ENCODE data around the gene LIX1.

The LIX1 gene

GRCh38 chr5:97131139-97131710 is 11.2 kb downstream of the LIX1 start:
- no peak overlapping the region for H2AFZ ChIP-seq
- H3K9ac ChIP-seq, result no peak overlapping the region
- no peaks in the 10 kb centered on the region for H3K27me3 ChIP-seq (ENCODE audit: control insufficient read depth, insufficient read depth, low read length)
- no peak for TF ChIP-seq CTCF (IDR thresholded peaks at IDR 0.05)
- no peak overlapping the region for H3K27ac ChIP-seq
- H3K9me3 ChIP-seq (ENCODE audit: control insufficient read depth, low read length), result no peaks in the 10 kb centered on the region
- no peaks in the 10 kb centered on the region for H3K79me2 ChIP-seq
- H3K4me2 ChIP-seq (ENCODE audit: low read length), result no peak overlapping the region
- no peaks in the 10 kb centered on the region for H3K36me3 ChIP-seq (ENCODE audit: control insufficient read depth, insufficient read depth, low read length)
- H3K4me1 ChIP-seq, result no peaks in the 10 kb centered on the region
- H3K4me3 ChIP-seq (ENCODE audit: low read depth, low read length), result no peak overlapping the region

GRCh38 chr5:97127727-97128126 is 14.7 kb downstream of the LIX1 start:
- Histone ChIP-seq H3K27me3 (ENCODE audit: control insufficient read depth, insufficient read depth, low read length) (no peaks in the 10 kb centered on the region), H3K4me2 (ENCODE audit: low read length) (no peak overlapping the region), H3K4me1 (no peaks in the 10 kb centered on the region), H2AFZ (no peak overlapping the region), H3K79me2 (no peaks in the 10 kb centered on the region), H3K4me3 (ENCODE audit: low read depth, low read length) (no peak overlapping the region), H3K9me3 (ENCODE audit: control insufficient read depth, low read length) (no peaks in the 10 kb centered on the region), H3K27ac (no peak overlapping the region), H3K9ac (no peak overlapping the region), H3K36me3 (ENCODE audit: control insufficient read depth, insufficient read depth, low read length) (no peaks in the 10 kb centered on the region)
- TF ChIP-seq CTCF (IDR thresholded peaks at IDR 0.05), result no peak

- Histone ChIP-seq H3K36me3 (ENCODE audit: control insufficient read depth, insufficient read depth, low read length) (no peaks in the 10 kb centered on the region), H3K79me2 (no peaks in the 10 kb centered on the region), H3K4me1 (no peaks in the 10 kb centered on the region), H3K27ac (no peak overlapping the region), H3K4me3 (ENCODE audit: low read depth, low read length) (no peak overlapping the region), H3K27me3 (ENCODE audit: control insufficient read depth, insufficient read depth, low read length) (no peaks in the 10 kb centered on the region), H2AFZ (no peak overlapping the region), H3K9me3 (ENCODE audit: control insufficient read depth, low read length) (no peaks in the 10 kb centered on the region), H3K9ac (no peak overlapping the region), H3K4me2 (ENCODE audit: low read length) (no peak overlapping the region)
- no peak for TF ChIP-seq CTCF (IDR thresholded peaks at IDR 0.05)
These were observed 17.2 kb downstream of the LIX1 start for GRCh38 chr5:97125125-97125683.

GRCh38 chr5:97124335-97124734 is 18.1 kb downstream of the LIX1 start:
- H3K36me3 ChIP-seq (ENCODE audit: control insufficient read depth, insufficient read depth, low read length), result no peaks in the 10 kb centered on the region
- TF ChIP-seq CTCF (IDR thresholded peaks at IDR 0.05), result no peak

GRCh38 chr5:97121848-97122247 is 20.6 kb downstream of the LIX1 start:
- Histone ChIP-seq H3K36me3 (ENCODE audit: control insufficient read depth, insufficient read depth, low read length) (no peaks in the 10 kb centered on the region), H2AFZ (no peak overlapping the region), H3K79me2 (no peaks in the 10 kb centered on the region), H3K9me3 (ENCODE audit: control insufficient read depth, low read length) (no peaks in the 10 kb centered on the region), H3K4me1 (no peaks in the 10 kb centered on the region), H3K4me3 (ENCODE audit: low read depth, low read length) (no peak overlapping the region), H3K27me3 (ENCODE audit: control insufficient read depth, insufficient read depth, low read length) (no peaks in the 10 kb centered on the region), H3K4me2 (ENCODE audit: low read length) (no peak overlapping the region), H3K27ac (no peak overlapping the region), H3K9ac (no peak overlapping the region)
- TF ChIP-seq CTCF (IDR thresholded peaks at IDR 0.05), result no peak

More at GRCh38 chr5:97124335-97124734, 18.1 kb downstream of the LIX1 start:
- H3K4me2 ChIP-seq (ENCODE audit: low read length), result no peak overlapping the region
- no peaks in the 10 kb centered on the region for H3K27me3 ChIP-seq (ENCODE audit: control insufficient read depth, insufficient read depth, low read length)
- H2AFZ ChIP-seq, result no peak overlapping the region
- H3K9ac ChIP-seq, result no peak overlapping the region
- H3K4me3 ChIP-seq (ENCODE audit: low read depth, low read length), result no peak overlapping the region
- H3K79me2 ChIP-seq, result no peaks in the 10 kb centered on the region
- H3K4me1 ChIP-seq, result no peaks in the 10 kb centered on the region
- no peaks in the 10 kb centered on the region for H3K9me3 ChIP-seq (ENCODE audit: control insufficient read depth, low read length)
- no peak overlapping the region for H3K27ac ChIP-seq
